Colonic mucosa (tissue), 4 donors: ENCODE measurements around the gene MBTD1. TPM values are rescaled to one million over a fixed set of nuclear protein-coding genes. Genes with fewer than 3 reads are reported as not detected.
"Not testable (repeated sequence)": the region's sequence is repeated elsewhere in the genome, so short reads cannot be mapped to it uniquely, and the experiment has no call there.

Experiments used
- DNase-seq: peaks from one replicate; pipeline ENCODE4 v3.0.0-alpha.2; 2020
- H3K27ac ChIP-seq: fragments of 200-600 bp; one replicate; pipeline ENCODE4 v1.8.0; 2021
- H3K27me3 ChIP-seq: fragments of 200-600 bp; one replicate; pipeline ENCODE4 v1.8.0; 2021
- H3K36me3 ChIP-seq: fragments of 200-600 bp; one replicate; pipeline ENCODE4 v1.8.0; 2021
- H3K4me1 ChIP-seq: fragments of 200-600 bp; one replicate; pipeline ENCODE4 v1.8.0; 2021; ENCODE audit warnings: mild to moderate bottlenecking
- H3K4me3 ChIP-seq: fragments of 200-600 bp; one replicate; pipeline ENCODE4 v1.8.0; 2021
- H3K9ac ChIP-seq, 2 donors: one replicate each; pipeline ENCODE4 v1.7.0; 2013; ENCODE audit warnings: control low read depth in 2 of 2, low read depth in 2 of 2, low read length in 2 of 2
- H3K9me3 ChIP-seq: fragments of 200-600 bp; one replicate; pipeline ENCODE4 v1.8.0; 2021
- intact Hi-C: fragments of 100-400 bp; cut with DNase I; formaldehyde crosslinking; loops from one replicate; pipeline ENCODE4 v1.14.1; 2022
- total RNA-seq, 2 donors: library from RNA; stranded (reverse); fragmentation: NEBNext Ultra II Directional in 1 of 2; extraction: Animal tissue kit (Norgen Biotek cat#: 25700) in 1 of 2; gene quantifications; one replicate each; pipeline ENCODE4 v1.2.1, GENCODE V29; 2021
- TF ChIP-seq, protein P1 (sequence below): fragments of 200-600 bp; IDR thresholded peaks from one replicate; pipeline ENCODE4 v1.8.0; 2022; ENCODE audit warnings: antibody characterized with exemption, mild to moderate bottlenecking
- donor health status: healthy.
- donor health status: DM: no; HTN: no; CAD: no.
- donor health status: DM: no; HTN: no; CAD: no.

Gene MBTD1
- total RNA-seq, 2 donors from 2014 or later, result 11.3 to 14.9 TPM

DNA sequence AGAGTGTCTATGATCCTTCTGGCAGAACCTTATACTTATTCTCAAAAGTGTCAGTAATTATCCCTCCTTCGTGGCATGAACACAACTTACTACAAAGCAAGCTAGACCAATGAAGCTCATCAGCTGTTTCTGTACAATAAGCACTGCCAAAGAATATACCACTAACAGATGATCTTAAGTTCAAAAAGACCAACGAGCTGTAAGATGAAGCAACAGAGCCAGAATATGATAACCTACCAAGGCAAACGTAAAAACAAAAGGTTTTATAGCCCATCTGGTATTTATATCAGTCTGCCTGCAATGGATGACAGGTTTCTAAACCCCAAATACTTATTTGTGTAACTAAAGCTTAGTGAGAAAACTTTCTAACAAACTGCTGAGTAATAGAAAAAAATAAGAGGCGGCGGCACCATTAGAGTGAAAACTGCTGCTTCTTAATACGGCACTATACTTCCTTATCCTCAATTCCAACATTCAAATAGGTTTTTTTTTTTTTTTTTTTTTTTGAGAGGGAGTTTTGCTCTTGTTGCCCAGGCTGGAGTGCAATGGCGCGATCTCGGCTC is 71.5 kb downstream of the MBTD1 start:
- intact Hi-C loops, result no loop called here
- Histone ChIP-seq H3K27ac (no peak overlapping the region), H3K27me3 (no peaks in the 10 kb centered on the region), H3K4me1 (no peaks in the 10 kb centered on the region), H3K36me3 (no peaks in the 10 kb centered on the region), H3K4me3 (no peak overlapping the region), H3K9ac (no peak overlapping the region), H3K9me3 (no peaks in the 10 kb centered on the region)
- no peak for DNase-seq
- TF ChIP-seq, protein P1, sequence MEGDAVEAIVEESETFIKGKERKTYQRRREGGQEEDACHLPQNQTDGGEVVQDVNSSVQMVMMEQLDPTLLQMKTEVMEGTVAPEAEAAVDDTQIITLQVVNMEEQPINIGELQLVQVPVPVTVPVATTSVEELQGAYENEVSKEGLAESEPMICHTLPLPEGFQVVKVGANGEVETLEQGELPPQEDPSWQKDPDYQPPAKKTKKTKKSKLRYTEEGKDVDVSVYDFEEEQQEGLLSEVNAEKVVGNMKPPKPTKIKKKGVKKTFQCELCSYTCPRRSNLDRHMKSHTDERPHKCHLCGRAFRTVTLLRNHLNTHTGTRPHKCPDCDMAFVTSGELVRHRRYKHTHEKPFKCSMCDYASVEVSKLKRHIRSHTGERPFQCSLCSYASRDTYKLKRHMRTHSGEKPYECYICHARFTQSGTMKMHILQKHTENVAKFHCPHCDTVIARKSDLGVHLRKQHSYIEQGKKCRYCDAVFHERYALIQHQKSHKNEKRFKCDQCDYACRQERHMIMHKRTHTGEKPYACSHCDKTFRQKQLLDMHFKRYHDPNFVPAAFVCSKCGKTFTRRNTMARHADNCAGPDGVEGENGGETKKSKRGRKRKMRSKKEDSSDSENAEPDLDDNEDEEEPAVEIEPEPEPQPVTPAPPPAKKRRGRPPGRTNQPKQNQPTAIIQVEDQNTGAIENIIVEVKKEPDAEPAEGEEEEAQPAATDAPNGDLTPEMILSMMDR, result no peak

DNA sequence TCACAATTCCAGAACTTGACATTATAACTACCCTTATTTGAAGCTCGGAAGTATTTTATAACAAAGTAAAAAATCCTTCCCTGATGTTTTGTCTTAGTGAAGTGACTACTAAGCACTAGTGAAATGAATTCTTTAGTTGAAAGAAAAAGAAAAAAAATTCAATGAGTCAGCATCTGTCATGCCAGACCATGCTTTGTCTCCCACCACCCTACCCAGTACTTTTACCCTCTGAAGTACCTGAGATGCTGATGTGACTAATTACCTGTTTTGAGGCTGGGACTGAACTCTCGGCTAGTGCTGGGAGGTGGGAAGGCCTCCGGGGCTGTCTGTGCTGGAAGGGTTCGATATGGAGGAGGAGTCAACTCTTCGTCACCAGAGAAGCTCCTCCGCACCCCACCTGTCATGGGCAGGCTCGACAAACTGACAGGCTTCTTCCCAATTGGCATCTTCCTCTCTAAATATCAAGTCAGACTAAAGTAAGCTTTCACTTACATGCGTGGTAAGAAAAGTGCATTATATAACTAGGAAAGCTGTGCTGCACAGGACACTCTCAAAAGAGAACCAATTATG is 74.0 kb downstream of the MBTD1 start:
- Histone ChIP-seq H3K9me3 (no peaks in the 10 kb centered on the region), H3K9ac (no peak overlapping the region), H3K4me1 (no peaks in the 10 kb centered on the region), H3K36me3 (no peaks in the 10 kb centered on the region), H3K4me3 (no peak overlapping the region), H3K27me3 (no peaks in the 10 kb centered on the region), H3K27ac (no peak overlapping the region)
- intact Hi-C loops, result no loop called here
- TF ChIP-seq, protein P1, result no peak
- no peak for DNase-seq

DNA sequence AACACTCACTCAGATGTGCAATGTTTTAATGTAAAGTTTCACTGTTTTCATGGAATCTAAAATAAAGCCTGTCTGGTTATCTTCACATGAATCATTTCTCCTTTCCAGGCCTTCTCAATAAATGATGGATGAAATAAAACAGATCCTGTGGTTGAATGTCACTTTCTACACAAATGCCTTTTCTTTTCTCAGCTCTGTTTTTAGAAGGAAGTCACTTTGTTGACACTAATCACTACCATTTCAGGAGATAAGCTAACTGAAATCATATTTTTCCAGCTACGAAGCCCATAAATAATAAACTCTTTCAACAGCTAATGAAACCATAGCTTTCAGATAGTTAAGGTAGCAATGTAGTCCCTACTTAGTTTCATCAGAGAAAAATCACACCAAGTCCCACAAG is 75.7 kb downstream of the MBTD1 start:
- TF ChIP-seq, protein P1, result no peak
- no peak for DNase-seq
- no peaks in the 10 kb centered on the region for H3K9me3 ChIP-seq
- H3K9ac ChIP-seq, result no peak overlapping the region
- intact Hi-C loops, result no loop called here
- H3K27me3 ChIP-seq, result no peaks in the 10 kb centered on the region
- H3K36me3 ChIP-seq, result no peaks in the 10 kb centered on the region
- no peak overlapping the region for H3K4me3 ChIP-seq
- no peaks in the 10 kb centered on the region for H3K4me1 ChIP-seq
- H3K27ac ChIP-seq, result no peak overlapping the region

DNA sequence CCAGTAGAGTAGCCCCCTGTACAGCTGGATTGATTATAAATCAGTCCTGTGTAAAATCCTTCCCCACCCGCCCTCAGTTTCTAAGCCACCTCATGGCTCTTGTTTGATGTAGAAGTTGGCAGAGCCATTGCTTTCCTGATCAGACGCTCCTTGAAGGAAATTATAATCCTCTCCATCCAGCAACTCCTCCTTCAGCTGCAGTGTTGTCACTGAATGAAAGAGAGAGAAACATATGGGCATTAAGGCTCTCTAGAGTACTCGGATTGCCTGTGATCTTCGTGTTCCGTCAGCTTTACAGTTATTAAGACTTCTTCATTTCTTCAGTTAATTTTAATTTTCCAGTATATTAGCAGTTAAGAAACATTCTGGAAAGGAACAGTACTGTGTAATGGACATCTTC is 79.4 kb downstream of the MBTD1 start:
- Histone ChIP-seq H3K27me3 (no peaks in the 10 kb centered on the region), H3K4me3 (no peak overlapping the region), H3K4me1 (no peaks in the 10 kb centered on the region), H3K36me3 (no peaks in the 10 kb centered on the region), H3K9ac (no peak overlapping the region), H3K27ac (no peak overlapping the region), H3K9me3 (no peaks in the 10 kb centered on the region)
- TF ChIP-seq, protein P1, result no peak
- DNase-seq, result no peak
- intact Hi-C loops, result no loop called here

DNA sequence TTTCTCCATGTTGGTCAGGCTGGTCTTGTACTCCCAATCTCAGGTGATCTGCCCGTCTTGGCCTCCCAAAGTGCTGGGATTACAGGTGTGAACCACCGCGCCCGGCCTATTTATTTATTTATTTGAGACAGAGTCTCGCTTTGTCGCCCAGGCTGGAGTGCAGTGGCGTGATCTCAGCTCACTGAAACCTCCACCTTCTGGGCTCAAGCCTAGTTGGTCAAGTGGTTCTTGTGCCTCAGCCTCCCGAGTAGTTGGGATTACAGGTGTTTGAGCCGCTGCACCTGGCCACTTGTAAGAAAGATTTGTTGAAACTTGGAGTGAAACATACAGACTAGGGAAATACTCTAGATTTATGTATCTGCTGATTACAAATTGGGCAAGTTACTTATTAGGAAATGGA is 87.8 kb downstream of the MBTD1 start:
- intact Hi-C loops, result loop anchor here (10.0 kb wide), 1 partner anchor 83 kb away; no protein-coding TSS in a partner anchor
- H3K4me1 ChIP-seq, H3K9ac ChIP-seq, H3K4me3 ChIP-seq, H3K27ac ChIP-seq, H3K36me3 ChIP-seq, DNase-seq, H3K27me3 ChIP-seq, H3K9me3 ChIP-seq: not testable (repeated sequence)

DNA sequence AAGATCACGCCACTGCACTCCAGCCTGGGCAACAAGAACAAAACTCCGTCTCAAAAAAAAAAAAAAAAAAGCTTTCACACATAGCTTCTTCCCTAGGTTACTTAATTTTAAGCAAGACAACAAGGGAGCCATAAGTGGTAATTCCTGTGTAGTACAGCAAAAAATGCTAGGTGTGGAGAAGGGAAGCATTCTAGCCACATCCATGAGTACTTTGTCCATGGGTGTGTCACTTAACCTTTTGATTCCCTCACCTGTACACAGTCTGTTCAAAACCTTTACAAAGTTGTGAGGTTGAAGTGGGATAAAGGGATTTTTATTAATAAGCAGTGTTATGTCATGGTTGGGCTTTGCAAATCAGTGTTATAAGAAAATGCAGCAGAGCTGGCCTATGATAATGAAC is 89.1 kb downstream of the MBTD1 start:
- no peak overlapping the region for H3K9ac ChIP-seq
- TF ChIP-seq, protein P1, result no peak
- H3K27ac ChIP-seq, result no peak overlapping the region
- H3K36me3 ChIP-seq, result no peaks in the 10 kb centered on the region
- H3K4me3 ChIP-seq, result no peak overlapping the region
- no peaks in the 10 kb centered on the region for H3K4me1 ChIP-seq
- no peaks in the 10 kb centered on the region for H3K27me3 ChIP-seq
- intact Hi-C loops, result loop anchor here (10.0 kb wide), 1 partner anchor 84 kb away; no protein-coding TSS in a partner anchor
- no peak for DNase-seq
- no peaks in the 10 kb centered on the region for H3K9me3 ChIP-seq
